Inferior parietal cortex (tissue), 1 donor: ENCODE data around the gene TBL2.
"Not testable (repeated sequence)": the region's sequence is repeated elsewhere in the genome, so short reads cannot be mapped to it uniquely, and the experiment has no call there.

ENCODE experiments used
- DNase-seq: peaks from one replicate; pipeline ENCODE4 v3.0.0-alpha.2; 2016; ENCODE audit errors: extremely low spot score

The TBL2 gene, protein sequence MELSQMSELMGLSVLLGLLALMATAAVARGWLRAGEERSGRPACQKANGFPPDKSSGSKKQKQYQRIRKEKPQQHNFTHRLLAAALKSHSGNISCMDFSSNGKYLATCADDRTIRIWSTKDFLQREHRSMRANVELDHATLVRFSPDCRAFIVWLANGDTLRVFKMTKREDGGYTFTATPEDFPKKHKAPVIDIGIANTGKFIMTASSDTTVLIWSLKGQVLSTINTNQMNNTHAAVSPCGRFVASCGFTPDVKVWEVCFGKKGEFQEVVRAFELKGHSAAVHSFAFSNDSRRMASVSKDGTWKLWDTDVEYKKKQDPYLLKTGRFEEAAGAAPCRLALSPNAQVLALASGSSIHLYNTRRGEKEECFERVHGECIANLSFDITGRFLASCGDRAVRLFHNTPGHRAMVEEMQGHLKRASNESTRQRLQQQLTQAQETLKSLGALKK

GRCh38 chr7:73578342-73579128 lies at the start of gene TBL2:
TSS of gene TBL2 (minus strand) at chr7:73578579. CDS start at chr7:73578549, 30 bp downstream.
- peak; percentile 94 for DNase-seq

DNA sequence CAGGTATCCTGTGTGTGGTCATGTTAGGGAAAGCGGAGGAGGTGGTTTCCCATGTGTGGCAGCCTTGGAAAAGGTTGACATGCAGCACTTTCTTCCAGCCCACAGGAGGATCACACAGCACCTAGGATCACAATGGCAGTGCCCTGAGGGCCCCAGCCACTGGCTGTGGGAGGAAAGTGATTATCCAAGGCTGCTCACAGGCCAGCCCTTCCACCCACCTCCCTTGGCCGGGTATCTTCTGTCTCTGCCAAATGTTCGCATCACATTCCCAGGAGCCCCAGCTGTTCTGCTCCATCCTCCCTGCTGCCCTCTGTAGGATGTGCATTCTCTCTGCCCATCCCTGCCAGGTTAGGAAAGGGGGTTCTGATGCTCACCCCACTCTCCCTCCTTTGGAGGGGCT lies 48.4 kb upstream of the TBL2 start:
- no peak for DNase-seq

- no peak for DNase-seq
Measured at GRCh38 chr7:73625276-73625675, 46.9 kb upstream of the TBL2 start.

GRCh38 chr7:73624669-73625001 lies 46.3 kb upstream of the TBL2 start:
- DNase-seq, result no peak

- DNase-seq, result peak; percentile 60
Measured at GRCh38 chr7:73623798-73624668, 45.7 kb upstream of the TBL2 start, which contains the start of gene MLXIPL. TSS of gene MLXIPL (minus strand) at chr7:73624522. CDS start at chr7:73624492, 30 bp downstream.

GRCh38 chr7:73622909-73623797 lies 44.8 kb upstream of the TBL2 start:
- no peak for DNase-seq

DNA sequence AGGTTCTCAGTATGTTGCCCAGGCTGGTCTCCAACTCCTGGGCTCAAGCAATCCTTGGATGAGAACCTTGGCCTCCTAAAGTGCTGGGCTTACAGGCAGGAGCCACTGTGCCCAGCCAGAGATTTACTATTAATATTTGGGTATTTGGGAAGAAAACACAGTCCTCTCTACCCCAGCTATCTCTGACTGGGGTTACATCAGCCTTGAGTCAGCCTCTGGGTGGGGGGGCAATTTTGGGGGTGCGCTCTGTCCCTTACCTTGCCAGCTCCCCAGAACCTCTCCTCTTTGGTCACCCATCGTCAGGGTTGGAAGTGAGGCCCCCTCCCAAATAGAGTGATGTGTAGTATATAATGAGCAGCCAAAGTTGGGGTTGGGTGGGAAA lies 44.1 kb upstream of the TBL2 start:
- no peak for DNase-seq

DNA sequence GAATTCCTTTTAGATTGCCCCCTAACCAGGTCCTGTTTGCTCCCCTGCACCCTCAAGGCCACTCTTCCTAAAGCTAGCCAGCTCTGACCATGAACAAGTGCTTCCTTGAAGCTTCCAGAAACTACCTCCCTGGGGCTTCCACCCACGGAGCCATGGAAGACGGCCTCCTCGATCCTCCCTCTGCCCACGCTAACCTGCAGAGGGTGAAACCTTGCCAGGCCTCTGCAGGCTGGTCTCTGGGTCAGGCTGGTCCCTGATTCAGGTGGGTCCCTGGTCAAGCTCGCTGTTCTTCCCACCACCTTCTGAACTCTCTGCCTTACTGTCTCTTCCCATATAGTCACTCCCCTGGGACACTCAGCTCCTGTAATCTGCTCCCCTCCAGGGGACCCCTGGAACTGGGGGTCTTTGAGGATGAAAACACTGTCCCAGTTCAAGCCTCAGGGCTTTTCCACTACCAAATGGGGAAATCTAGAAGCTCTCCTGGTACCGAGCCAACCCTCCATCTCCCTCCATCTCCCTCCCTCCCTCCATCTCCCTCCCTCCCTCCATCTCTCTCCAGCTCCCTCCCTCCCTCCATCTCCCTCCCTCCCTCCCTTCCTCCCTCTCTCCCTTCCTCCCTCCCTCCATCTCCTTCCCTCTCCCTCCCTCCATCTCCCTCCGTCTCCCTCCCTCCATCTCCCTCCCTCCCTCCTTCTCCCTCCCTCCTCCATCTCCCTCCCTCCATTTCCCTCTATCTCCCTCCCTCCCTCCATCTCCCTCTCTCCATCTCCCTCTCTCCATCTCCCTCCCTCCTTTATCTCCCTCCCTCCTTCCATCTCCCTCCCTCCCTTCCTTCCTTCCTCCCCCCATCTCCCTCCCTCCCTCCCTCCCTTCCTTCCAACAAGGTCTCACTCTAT lies 43.0 kb upstream of the TBL2 start:
- DNase-seq, result no peak

- not testable (repeated sequence) for DNase-seq
Measured at GRCh38 chr7:73619394-73619793, 41.0 kb upstream of the TBL2 start.

GRCh38 chr7:73618538-73618937 lies 40.2 kb upstream of the TBL2 start:
- DNase-seq, result no peak

- DNase-seq, result not testable (repeated sequence)
Measured at GRCh38 chr7:73617520-73617919, 39.1 kb upstream of the TBL2 start.

GRCh38 chr7:73615886-73616285 lies 37.5 kb upstream of the TBL2 start:
- DNase-seq, result no peak

DNA sequence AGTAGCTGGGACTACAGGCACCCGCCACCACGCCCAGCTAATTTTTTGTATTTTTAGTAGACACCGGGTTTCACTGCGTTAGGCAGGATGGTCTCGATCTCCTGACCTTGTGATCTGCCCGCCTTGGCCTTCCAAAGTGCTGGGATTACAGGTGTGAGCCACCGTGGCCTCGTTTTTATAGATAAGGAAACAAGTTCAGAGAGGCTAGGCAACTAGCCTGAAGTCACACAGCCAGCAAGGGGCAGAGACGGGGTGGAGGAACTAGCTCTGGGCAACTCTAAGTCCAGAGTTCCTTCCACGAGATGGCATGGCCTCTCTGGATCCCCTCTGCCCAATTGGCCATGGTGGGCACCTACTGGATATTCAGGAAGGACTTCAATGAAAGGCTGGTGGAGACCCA lies 36.6 kb upstream of the TBL2 start:
- not testable (repeated sequence) for DNase-seq

DNA sequence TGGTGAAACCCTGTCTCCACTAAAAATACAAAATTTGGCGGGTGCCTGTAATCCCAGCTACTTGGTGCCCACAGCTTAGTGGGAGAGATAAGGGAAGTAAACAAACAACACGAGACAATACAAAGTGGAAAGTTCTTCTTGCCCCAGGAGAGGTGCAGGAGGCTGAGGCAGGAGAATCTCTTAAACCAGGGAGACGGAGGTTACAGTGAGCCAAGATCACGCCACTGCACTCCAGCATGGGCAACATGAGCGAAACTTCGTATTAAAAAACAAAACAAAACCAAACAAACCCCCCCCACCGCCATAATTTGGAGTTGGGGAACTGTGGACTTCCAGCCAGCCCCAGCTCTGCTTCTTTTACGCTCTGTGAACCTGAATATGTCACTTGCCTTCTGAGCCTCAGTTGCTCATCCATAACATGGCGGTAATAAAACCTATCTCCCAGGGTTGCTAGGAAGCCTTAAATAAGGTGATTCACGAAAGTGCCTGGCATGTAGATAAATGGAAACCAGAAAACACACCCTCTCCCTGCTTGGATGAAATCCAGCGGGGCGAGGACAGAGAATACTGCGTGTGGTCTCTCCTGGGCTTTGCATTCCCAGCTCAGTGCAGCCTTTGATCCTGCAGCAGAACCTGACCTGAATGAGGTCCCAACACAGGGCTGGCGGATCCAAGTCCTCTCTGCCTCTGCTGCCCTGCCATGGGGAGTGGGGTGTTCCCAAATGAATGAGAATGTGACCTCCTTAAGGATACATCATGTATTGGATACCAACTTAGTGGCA lies 35.8 kb upstream of the TBL2 start:
- no peak for DNase-seq

GRCh38 chr7:73612598-73613269 lies 34.4 kb upstream of the TBL2 start:
- peak; percentile 37 for DNase-seq

GRCh38 chr7:73611017-73611555 lies 32.7 kb upstream of the TBL2 start:
- DNase-seq, result no peak

GRCh38 chr7:73610105-73610504 lies 31.7 kb upstream of the TBL2 start:
- no peak for DNase-seq

- DNase-seq, result not testable (repeated sequence)
Measured at GRCh38 chr7:73607692-73607983, 29.3 kb upstream of the TBL2 start.
